Endothelial cell of umbilical vein (primary cell): ENCODE data around the gene PSENEN. TPM values are rescaled to one million over a fixed set of nuclear protein-coding genes. Genes with fewer than 3 reads are reported as not detected.

Source experiments
- BruUV-seq: library from RNA; stranded (reverse); fragments of 400-500 nt; replicated peaks from 2 replicates; lab custom pipeline; 2021; lab: Mats Ljungman, UMichigan
- CTCF ChIA-PET: fragments of 300-600, 350-600 bp; sonication (Branson Sonifier 250); formaldehyde crosslinking; loops from one replicate; lab custom pipeline; 2021; ENCODE audit warnings: antibody characterized with exemption, inconsistent platforms; lab: Charles Lee
- POLR2A ChIA-PET: fragments of 300-600, 350-600 bp; sonication (Branson Sonifier 250); formaldehyde crosslinking; loops from one replicate; lab custom pipeline; 2021; ENCODE audit warnings: antibody characterized with exemption, inconsistent platforms; lab: Charles Lee
- DNase-seq: peaks from one replicate; pipeline ENCODE4 v3.0.0-alpha.2; 2011; ENCODE audit warnings: low read depth, low spot score
- FAIRE-seq: peaks from 2 replicates; lab custom pipeline; 2011; peaks lifted over from hg19 to GRCh38; lab: Jason Lieb, UNC
- H2AFZ ChIP-seq: 2 replicates; pipeline ENCODE4 v1.6.0; 2012; ENCODE audit warnings: low read depth, low read length, control low read depth, inconsistent platforms
- H3K27ac ChIP-seq: 2 replicates; pipeline ENCODE4 v1.5.1; 2011; ENCODE audit warnings: low read depth, mild to moderate bottlenecking, control low read depth, low read length, moderate library complexity; ENCODE audit not compliant: insufficient read depth
- H3K27me3 ChIP-seq, 2 experiments: 2 replicates each; pipeline versions ENCODE4 v1.6.0 to v1.6.1; 2011; ENCODE audit warnings: low read length in 2 of 2, mixed read lengths in 1 of 2; ENCODE audit not compliant: control insufficient read depth in 2 of 2, insufficient read depth in 2 of 2
- H3K36me3 ChIP-seq, 2 experiments: 2 replicates in 1 of 2; 3 replicates in 1 of 2; pipeline ENCODE4 v1.5.1; 2011; ENCODE audit warnings: low read length in 2 of 2, mild to moderate bottlenecking in 1 of 2, moderate library complexity in 1 of 2; ENCODE audit not compliant: control insufficient read depth in 2 of 2, insufficient read depth in 2 of 2; ENCODE audit errors: extremely low read depth in 1 of 2
- H3K4me1 ChIP-seq: 3 replicates; pipeline ENCODE4 v1.5.1; 2011; ENCODE audit warnings: mild to moderate bottlenecking, low read length; ENCODE audit not compliant: control insufficient read depth, insufficient read depth; ENCODE audit errors: extremely low read depth
- H3K4me2 ChIP-seq: 2 replicates; pipeline ENCODE4 v1.6.1; 2011; ENCODE audit warnings: low read length, control low read depth, mixed read lengths; ENCODE audit not compliant: insufficient read depth
- H3K4me3 ChIP-seq, 3 experiments: fragments of 200-600 bp in 1 of 3; sonication (generic), shearing (Covaris generic) in 1 of 3; replicated peaks in 1 of 3; 2 replicates each; pipeline ENCODE4 v1.5.1; 2011 to 2016; ENCODE audit warnings: control low read depth in 3 of 3, low read length in 3 of 3, mild to moderate bottlenecking in 2 of 3, inconsistent platforms in 1 of 3, low read depth in 1 of 3, moderate library complexity in 1 of 3; ENCODE audit not compliant: insufficient read depth in 1 of 3
- H3K79me2 ChIP-seq: 2 replicates; pipeline ENCODE4 v1.6.0; 2012; ENCODE audit warnings: low read length, inconsistent platforms; ENCODE audit not compliant: control insufficient read depth, insufficient read depth
- H3K9ac ChIP-seq: replicated peaks from 2 replicates; pipeline ENCODE3; 2011; ENCODE audit warnings: low read length, control low read depth; ENCODE audit not compliant: insufficient read depth; ENCODE audit errors: extremely low read depth
- H3K9me1 ChIP-seq: replicated peaks from 3 replicates; pipeline ENCODE4 v1.6.0; 2011; ENCODE audit warnings: mild to moderate bottlenecking, low read length; ENCODE audit not compliant: control insufficient read depth, insufficient read depth; ENCODE audit errors: extremely low read depth
- H3K9me3 ChIP-seq: replicated peaks from 2 replicates; pipeline ENCODE4 v1.5.1; 2012; ENCODE audit warnings: low read length, inconsistent platforms; ENCODE audit not compliant: control insufficient read depth, insufficient read depth
- H4K20me1 ChIP-seq: replicated peaks from 2 replicates; pipeline ENCODE3; 2011; ENCODE audit warnings: mild to moderate bottlenecking, low read length; ENCODE audit not compliant: control insufficient read depth, insufficient read depth; ENCODE audit errors: extremely low read depth
- CTCF ChIP-seq, 2 donors: IDR thresholded peaks; 1 replicate in 1 of 2; 2 replicates in 1 of 2; pipeline ENCODE4 v1.5.1; 2011; ENCODE audit warnings: low read length in 2 of 2, mild to moderate bottlenecking in 2 of 2, moderate library complexity in 2 of 2, control low read depth in 1 of 2, inconsistent platforms in 1 of 2, low read depth in 1 of 2; ENCODE audit not compliant: insufficient read depth in 1 of 2; ENCODE audit errors: extremely low read depth in 1 of 2
- EZH2 ChIP-seq: IDR thresholded peaks from 2 replicates; pipeline ENCODE4 v1.6.1; 2012; ENCODE audit warnings: borderline replicate concordance, low read depth, mild to moderate bottlenecking, moderate library complexity, low read length, inconsistent platforms; ENCODE audit not compliant: severe bottlenecking
- FOS ChIP-seq: IDR thresholded peaks from 2 replicates; pipeline ENCODE4 v1.6.1; 2011; ENCODE audit warnings: mild to moderate bottlenecking, low read length, moderate library complexity, borderline replicate concordance; ENCODE audit not compliant: insufficient read depth
- GATA2 ChIP-seq: IDR thresholded peaks from 2 replicates; pipeline ENCODE4 v1.7.0; 2011; ENCODE audit warnings: low read depth, mild to moderate bottlenecking, moderate library complexity, mixed read lengths, low read length; ENCODE audit not compliant: insufficient read length, insufficient read depth
- JUN ChIP-seq: IDR thresholded peaks from 2 replicates; pipeline ENCODE4 v1.6.1; 2011; ENCODE audit warnings: borderline replicate concordance, low read depth; ENCODE audit not compliant: insufficient read length, insufficient read depth
- MAX ChIP-seq: IDR thresholded peaks from 2 replicates; pipeline ENCODE4 v1.6.1; 2011; ENCODE audit not compliant: insufficient read depth, insufficient read length
- MYC ChIP-seq: IDR thresholded peaks from one replicate; pipeline ENCODE4 v1.6.1; 2011; ENCODE audit warnings: mild to moderate bottlenecking, low read depth, low read length
- POLR2A ChIP-seq: IDR thresholded peaks from 2 replicates; pipeline ENCODE4 v1.6.1; 2012; ENCODE audit warnings: low read depth, mild to moderate bottlenecking, control low read depth, low read length
- POLR2AphosphoS5 ChIP-seq: IDR thresholded peaks from 2 replicates; pipeline ENCODE4 v1.6.1; 2012; ENCODE audit warnings: low read depth, mild to moderate bottlenecking, control low read depth, low read length, moderate library complexity; ENCODE audit not compliant: insufficient read depth
- dilution Hi-C: fragments of 300-500 bp; cut with MboI; formaldehyde crosslinking; loops from one replicate; pipeline ENCODE4 v1.15.0; 2019; ENCODE audit warnings: low sequenced_read_pairs; ENCODE audit not compliant: extremely low pct_ligation_motif_present
- intact Hi-C: fragments of 100-400 bp; cut with micrococcal nuclease; formaldehyde crosslinking; loops from one replicate; pipeline ENCODE4 v1.10.0; 2022
- polyA plus RNA-seq, 4 experiments: library from polyadenylated mRNA; depleted of rRNA in 3 of 4; stranded (reverse) in 3 of 4; unstranded in 1 of 4; fragments of >200 nt; gene quantifications; 2 replicates each; pipeline versions ENCODE4 v1.2.1 to v1.2.3, GENCODE V29; 2011 to 2012; ENCODE audit warnings: missing spikeins in 1 of 4
- total RNA-seq: library from RNA; stranded (reverse); gene quantifications from 2 replicates; pipeline ENCODE4 v1.2.3, GENCODE V29; 2021

PSENEN gene
- total and polyA plus RNA-seq, 2 donors (not counting 3 experiments of a cell fraction or from before 2014, with no cell fraction given): 60.0 to 70.1 TPM

GRCh38 chr19:35742121-35742724 is 3.2 kb upstream of the PSENEN start, which contains the start of gene IGFLR1:
Gene IGFLR1 (minus strand): TSS chr19:35742452. CDS start chr19:35741180, 1,272 bp downstream.
- Histone ChIP-seq H3K36me3 (peaks cover under 1 to 13% of the 10 kb centered on the region in 2 experiments), H3K27me3 (no peaks in the 10 kb centered on the region), H4K20me1 (no peaks in the 10 kb centered on the region), H3K4me1 (peaks cover 24% of the 10 kb centered on the region), H3K4me3 (no peak within 1 kb of the TSS), H3K79me2 (peaks cover 9% of the 10 kb centered on the region), H3K4me2 (no peak within 1 kb of the TSS), H3K9me3 (no peaks in the 10 kb centered on the region), H3K27ac (no peak within 1 kb of the TSS), H3K9ac (no peak within 1 kb of the TSS), H3K9me1 (no peaks in the 10 kb centered on the region), H2AFZ (no peak within 1 kb of the TSS)
- TF ChIP-seq MAX (no peak), MYC (no peak), GATA2 (no peak), CTCF (IDR thresholded peaks at IDR 0.05; ENCODE audit: extremely low read depth in 1 of 2, insufficient read depth in 1 of 2, low read depth in 1 of 2, low read length in 2 of 2) (no peak), POLR2AphosphoS5 (no peak), FOS (no peak), POLR2A (no peak), JUN (no peak), EZH2 (no peak)
- CTCF ChIA-PET: no interaction called here
- intact Hi-C loops: no loop called here
- FAIRE-seq: no peak
- no peak for DNase-seq
- POLR2A ChIA-PET: no interaction called here
- BruUV-seq: no TSS peak
- dilution Hi-C loops: no loop called here
